GM12892 (cell line): ENCODE data around the gene CERS6.

Experiments
- POLR2A ChIP-seq: IDR thresholded peaks from 2 replicates; pipeline ENCODE4 v1.6.1; 2011; ENCODE audit warnings: low read depth, low read length, control low read depth
- POLR2AphosphoS5 ChIP-seq: IDR thresholded peaks from 2 replicates; pipeline ENCODE4 v1.6.1; 2011; ENCODE audit warnings: low read depth, low read length, control low read depth
- TAF1 ChIP-seq: IDR thresholded peaks from 2 replicates; pipeline ENCODE4 v1.6.1; 2011; ENCODE audit warnings: low read depth, mild to moderate bottlenecking, control low read depth, low read length, borderline replicate concordance

DNA sequence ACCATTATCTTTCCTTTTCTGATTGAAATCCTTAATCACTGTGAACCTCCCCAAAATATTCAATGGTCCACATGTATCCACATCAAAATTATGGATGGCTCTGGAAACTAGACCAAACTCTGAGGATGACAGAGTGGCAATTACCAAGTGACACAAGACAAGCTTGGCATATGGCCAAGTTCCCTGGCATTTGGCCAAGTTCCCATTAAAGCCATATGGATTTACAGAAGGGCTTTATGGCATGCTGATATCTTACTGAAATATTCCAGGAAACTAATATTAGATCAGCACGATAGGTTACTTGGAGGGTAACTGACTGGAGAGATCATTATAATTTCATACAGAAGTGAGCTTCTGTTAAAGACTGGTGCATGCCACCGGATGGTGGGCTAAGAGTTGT, 21.9 kb upstream of the CERS6 start:
- TF ChIP-seq POLR2AphosphoS5: no peak
- no peak for TF ChIP-seq TAF1
- TF ChIP-seq POLR2A: no peak
